HCT116 (cell line): ENCODE measurements around the gene RFC1. TPM values are rescaled to one million over a fixed set of nuclear protein-coding genes. Genes with fewer than 3 reads are reported as not detected.

ENCODE experiments used
- ATAC-seq: fragments of 200-7000 bp; cut with Tn5 transposase; 2 replicates; pipeline ENCODE4 v1.9.1; 2020; ENCODE audit warnings: mild to moderate bottlenecking, moderate library complexity
- BruUV-seq: library from RNA; stranded (reverse); fragments of 400-500 nt; replicated peaks from 2 replicates; lab custom pipeline; 2021; lab: Mats Ljungman, UMichigan
- CTCF ChIA-PET: fragments of 300-600 bp; sonication (Branson Sonifier 250); formaldehyde crosslinking; loops from one replicate; lab custom pipeline; 2021; ENCODE audit warnings: antibody characterized with exemption; lab: Charles Lee
- POLR2A ChIA-PET: fragments of 300-600, 350-600 bp; sonication (Branson Sonifier 250); formaldehyde crosslinking; loops from one replicate; lab custom pipeline; 2021; ENCODE audit warnings: antibody characterized with exemption; lab: Charles Lee
- RAD21 ChIA-PET, 2 experiments: fragments of 300-600 bp; sonication (Branson Sonifier 250); formaldehyde crosslinking; loops; one replicate each; lab custom pipeline; 2023; ENCODE audit warnings: low total read pairs in 2 of 2; ENCODE audit not compliant: uncharacterized antibody in 2 of 2, unreplicated experiment in 2 of 2, low non-redundant PET in 1 of 2; lab: Charles Lee
- DNase-seq: peaks from one replicate; pipeline ENCODE4 v3.0.0-alpha.2; 2010; ENCODE audit warnings: low read depth, low spot score
- H2AFZ ChIP-seq: fragments of 200-600 bp; shearing (Covaris generic), sonication (generic); 2 replicates; pipeline ENCODE4 v1.6.1; 2017; ENCODE audit warnings: low read depth, mixed run types, mixed read lengths, antibody characterized with exemption, low read length; ENCODE audit not compliant: poor library complexity, severe bottlenecking
- H3K27ac ChIP-seq: 2 replicates; pipeline ENCODE4 v1.5.1; 2012; ENCODE audit warnings: low read depth, low read length
- H3K27me3 ChIP-seq: fragments of 200-600 bp; sonication (generic); 2 replicates; pipeline ENCODE4 v1.6.1; 2016; ENCODE audit warnings: mixed run types, low read length, mixed read lengths; ENCODE audit not compliant: insufficient read depth
- H3K36me3 ChIP-seq, 2 experiments: fragments of 200-500 bp in 1 of 2; fragments of 200-600 bp in 1 of 2; sonication (Bioruptor generic) in 1 of 2; sonication (generic) in 1 of 2; 2 replicates each; pipeline versions ENCODE4 v1.5.1 to v1.6.1; 2014 to 2016; ENCODE audit warnings: low read length in 2 of 2, inconsistent platforms in 1 of 2, mixed read lengths in 1 of 2, mixed run types in 1 of 2; ENCODE audit not compliant: insufficient read depth in 2 of 2, control insufficient read depth in 1 of 2
- H3K4me1 ChIP-seq, 2 experiments: fragments of 200-600 bp in 1 of 2; sonication (generic) in 1 of 2; 2 replicates each; pipeline versions ENCODE4 v1.5.1 to v1.6.1; 2012 to 2017; ENCODE audit warnings: low read length in 2 of 2, inconsistent platforms in 1 of 2, mild to moderate bottlenecking in 1 of 2, mixed read lengths in 1 of 2, mixed run types in 1 of 2, moderate library complexity in 1 of 2; ENCODE audit not compliant: insufficient read depth in 2 of 2, control insufficient read depth in 1 of 2
- H3K4me2 ChIP-seq: fragments of 200-600 bp; sonication (generic); 2 replicates; pipeline ENCODE4 v1.6.1; 2017; ENCODE audit warnings: mixed run types, low read length, mixed read lengths
- H3K4me3 ChIP-seq, 2 experiments: fragments of 200-600 bp in 1 of 2; sonication (generic) in 1 of 2; replicated peaks in 1 of 2; 2 replicates each; pipeline ENCODE4 v1.5.1; 2011 to 2016; ENCODE audit warnings: low read length in 2 of 2, control low read depth in 1 of 2, low read depth in 1 of 2, mild to moderate bottlenecking in 1 of 2, mixed read lengths in 1 of 2, mixed run types in 1 of 2
- H3K79me2 ChIP-seq: fragments of 200-600 bp; sonication (generic); 2 replicates; pipeline ENCODE4 v1.6.1; 2017; ENCODE audit warnings: mild to moderate bottlenecking, mixed run types, low read length, moderate library complexity, mixed read lengths; ENCODE audit not compliant: insufficient read depth
- H3K9ac ChIP-seq: fragments of 200-600 bp; sonication (generic); 2 replicates; pipeline ENCODE4 v1.6.1; 2016; ENCODE audit warnings: low read length, mixed read lengths
- H3K9me2 ChIP-seq: fragments of 200-600 bp; sonication (generic), shearing (Covaris generic); 2 replicates; pipeline ENCODE4 v1.6.1; 2017; ENCODE audit warnings: mixed run types, mild to moderate bottlenecking, moderate library complexity; ENCODE audit not compliant: insufficient read depth
- H3K9me3 ChIP-seq, 2 experiments: fragments of 200-500 bp in 1 of 2; fragments of 200-600 bp in 1 of 2; sonication (Bioruptor generic) in 1 of 2; sonication (generic) in 1 of 2; 2 replicates each; pipeline ENCODE4 v1.6.1; 2014 to 2017; ENCODE audit warnings: low read length in 2 of 2, mixed read lengths in 2 of 2, inconsistent platforms in 1 of 2, low read depth in 1 of 2, mild to moderate bottlenecking in 1 of 2, mixed run types in 1 of 2, moderate library complexity in 1 of 2; ENCODE audit not compliant: control insufficient read depth in 1 of 2, insufficient read depth in 1 of 2
- H4K20me1 ChIP-seq: fragments of 200-600 bp; sonication (generic), shearing (Covaris generic); 2 replicates; pipeline ENCODE4 v1.6.1; 2017; ENCODE audit warnings: mixed run types, mild to moderate bottlenecking, moderate library complexity; ENCODE audit not compliant: insufficient read depth
- FOSL1 ChIP-seq: IDR thresholded peaks from 2 replicates; pipeline ENCODE4 v1.6.1; 2012; ENCODE audit warnings: low read depth
- POLR2AphosphoS5 ChIP-seq: IDR thresholded peaks from 2 replicates; pipeline ENCODE4 v1.6.1; 2011; ENCODE audit warnings: mild to moderate bottlenecking, low read depth, low read length, moderate library complexity
- RAD21 ChIP-seq: IDR thresholded peaks from 2 replicates; pipeline ENCODE4 v1.6.1; 2012; ENCODE audit warnings: low read depth, mild to moderate bottlenecking
- SRF ChIP-seq: IDR thresholded peaks from 2 replicates; pipeline ENCODE4 v1.6.1; 2012; ENCODE audit warnings: low read depth
- YY1 ChIP-seq: IDR thresholded peaks from 2 replicates; pipeline ENCODE4 v1.6.1; 2011; ENCODE audit warnings: low read length, low read depth, moderate library complexity, mild to moderate bottlenecking; ENCODE audit not compliant: insufficient replicate concordance; ENCODE audit errors: extremely low read depth
- ZFX ChIP-seq: fragments of 450-650 bp; IDR thresholded peaks from 2 replicates; pipeline ENCODE4 v1.6.1; 2017
- intact Hi-C: fragments of 100-400 bp; cut with micrococcal nuclease; formaldehyde crosslinking; loops from 2 replicates; pipeline ENCODE4 v1.10.0; 2022
- total RNA-seq: library from RNA; stranded (reverse); gene quantifications from one replicate; pipeline ENCODE4 v1.2.1, GENCODE V29; 2021; ENCODE audit not compliant: unreplicated experiment
- TF ChIP-seq, protein P1 (sequence below): IDR thresholded peaks from 2 replicates; pipeline ENCODE4 v1.6.1; 2011; ENCODE audit warnings: mild to moderate bottlenecking, low read length, moderate library complexity; ENCODE audit not compliant: insufficient replicate concordance; ENCODE audit errors: extremely low read depth
- TF ChIP-seq, protein P2 (sequence below): IDR thresholded peaks from 2 replicates; pipeline ENCODE4 v1.6.1; 2012
- TF ChIP-seq, protein P3 (sequence below): IDR thresholded peaks from 2 replicates; pipeline ENCODE4 v1.6.1; 2012

RFC1 gene
- total RNA-seq, 1 experiment from 2014 or later = 52.3 TPM

DNA sequence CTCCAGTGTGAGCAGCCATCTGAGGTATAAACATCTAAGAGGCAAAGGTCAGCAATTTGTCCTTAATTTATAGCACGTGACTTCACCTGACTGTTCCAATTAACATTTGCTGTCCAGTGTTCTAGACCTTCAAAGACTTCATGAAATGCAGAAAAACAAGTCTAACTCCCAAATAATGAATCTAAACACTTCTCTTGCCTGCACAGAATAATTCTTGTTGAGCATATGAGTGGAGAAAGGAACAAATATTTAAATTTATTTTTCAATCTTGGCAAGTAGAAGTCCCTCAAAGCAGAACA, 12.0 kb downstream of the RFC1 start:
- H3K9ac ChIP-seq = no peak overlapping the region
- CTCF ChIA-PET = no interaction called here

More for the DNA sequence above, 12.0 kb downstream of the RFC1 start:
- ATAC-seq (no peak), DNase-seq (no peak)
- no peaks in the 10 kb centered on the region for H3K9me2 ChIP-seq
- no peak overlapping the region for H3K4me2 ChIP-seq
- BruUV-seq = no TSS peak
- intact Hi-C loops = no loop called here
- RAD21 ChIA-PET = interaction anchor here in 1 of 2 experiments (0.6 kb wide), 1 partner anchor 937 kb away, joined by 7 read pairs; no protein-coding TSS in a partner anchor
- H3K27ac ChIP-seq = no peak overlapping the region
- peaks cover 0 to 4% of the 10 kb centered on the region in 2 experiments; a peak in 1 of 4 replicates for H3K4me1 ChIP-seq
- H3K36me3 ChIP-seq = peaks cover 4 to 5% of the 10 kb centered on the region in 2 experiments; a peak in 1 of 4 replicates
- peaks cover 93% of the 10 kb centered on the region for H3K79me2 ChIP-seq
- TF ChIP-seq ZFX (no peak), FOSL1 (no peak), POLR2AphosphoS5 (no peak), YY1 (no peak), RAD21 (no peak), SRF (no peak)
- TF ChIP-seq, protein P1, sequence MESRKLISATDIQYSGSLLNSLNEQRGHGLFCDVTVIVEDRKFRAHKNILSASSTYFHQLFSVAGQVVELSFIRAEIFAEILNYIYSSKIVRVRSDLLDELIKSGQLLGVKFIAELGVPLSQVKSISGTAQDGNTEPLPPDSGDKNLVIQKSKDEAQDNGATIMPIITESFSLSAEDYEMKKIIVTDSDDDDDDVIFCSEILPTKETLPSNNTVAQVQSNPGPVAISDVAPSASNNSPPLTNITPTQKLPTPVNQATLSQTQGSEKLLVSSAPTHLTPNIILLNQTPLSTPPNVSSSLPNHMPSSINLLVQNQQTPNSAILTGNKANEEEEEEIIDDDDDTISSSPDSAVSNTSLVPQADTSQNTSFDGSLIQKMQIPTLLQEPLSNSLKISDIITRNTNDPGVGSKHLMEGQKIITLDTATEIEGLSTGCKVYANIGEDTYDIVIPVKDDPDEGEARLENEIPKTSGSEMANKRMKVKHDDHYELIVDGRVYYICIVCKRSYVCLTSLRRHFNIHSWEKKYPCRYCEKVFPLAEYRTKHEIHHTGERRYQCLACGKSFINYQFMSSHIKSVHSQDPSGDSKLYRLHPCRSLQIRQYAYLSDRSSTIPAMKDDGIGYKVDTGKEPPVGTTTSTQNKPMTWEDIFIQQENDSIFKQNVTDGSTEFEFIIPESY = no peak
- TF ChIP-seq, protein P2, sequence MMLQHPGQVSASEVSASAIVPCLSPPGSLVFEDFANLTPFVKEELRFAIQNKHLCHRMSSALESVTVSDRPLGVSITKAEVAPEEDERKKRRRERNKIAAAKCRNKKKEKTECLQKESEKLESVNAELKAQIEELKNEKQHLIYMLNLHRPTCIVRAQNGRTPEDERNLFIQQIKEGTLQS = no peak
- TF ChIP-seq, protein P3, sequence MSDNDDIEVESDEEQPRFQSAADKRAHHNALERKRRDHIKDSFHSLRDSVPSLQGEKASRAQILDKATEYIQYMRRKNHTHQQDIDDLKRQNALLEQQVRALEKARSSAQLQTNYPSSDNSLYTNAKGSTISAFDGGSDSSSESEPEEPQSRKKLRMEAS = no peak
- no peaks in the 10 kb centered on the region for H3K9me3 ChIP-seq
- H2AFZ ChIP-seq = no peak overlapping the region
- H4K20me1 ChIP-seq = peaks cover 8% of the 10 kb centered on the region; the same call in 1 of the 2 replicates
- no peak overlapping the region for H3K4me3 ChIP-seq
- POLR2A ChIA-PET = no interaction called here
- no peaks in the 10 kb centered on the region for H3K27me3 ChIP-seq
